ENCODE results near the gene CKAP2L. TPM values are rescaled to one million over a fixed set of nuclear protein-coding genes. Genes with fewer than 3 reads are reported as not detected.

CKAP2L gene
- total and polyA plus RNA-seq, 10 of the 15 experiments (the other 5 are each of a cell fraction or from before 2014, with no cell fraction given), result 10.5 to 37.4 (median 20.2) TPM

GRCh38 chr2:112714331-112714730 lies 50.1 kb downstream of the CKAP2L start:
- Histone ChIP-seq H3K9me3 (replicated peaks; ENCODE audit: control insufficient read depth, insufficient read depth, low read length) (no peaks in the 10 kb centered on the region), H3K9ac (ENCODE audit: control insufficient read depth, insufficient read depth, low read length) (no peak overlapping the region), H4K20me1 (ENCODE audit: control insufficient read depth, insufficient read depth) (no peaks in the 10 kb centered on the region), H3K27ac (ENCODE audit: control insufficient read depth, insufficient read depth) (no peak overlapping the region), H3K36me3 (ENCODE audit: control insufficient read depth in 2 of 2, insufficient read depth in 2 of 2, low read length in 1 of 2) (no peaks in the 10 kb centered on the region; a peak in 1 of 4 replicates), H3K4me2 (ENCODE audit: control insufficient read depth, insufficient read depth) (no peak overlapping the region), H3K4me1 (ENCODE audit: control insufficient read depth, insufficient read depth, low read length) (peaks cover 13% of the 10 kb centered on the region), H3K27me3 (replicated peaks in 1 of 2; ENCODE audit: control insufficient read depth in 2 of 2, insufficient read depth in 2 of 2, low read length in 1 of 2) (no peaks in the 10 kb centered on the region), H2AFZ (ENCODE audit: control insufficient read depth, low read depth, low read length) (no peak overlapping the region), H3K79me2 (ENCODE audit: control insufficient read depth, insufficient read depth, low read length) (no peaks in the 10 kb centered on the region), H3K4me3 (no peak overlapping the region)
- TF ChIP-seq ZNF622 (IDR thresholded peaks at IDR 0.05) (no peak), HSF1 (IDR thresholded peaks at IDR 0.05; ENCODE audit: low read depth, low read length) (no peak), EED (IDR thresholded peaks at IDR 0.05; ENCODE audit: low read depth) (no peak), RAD51 (IDR thresholded peaks at IDR 0.05) (no peak), HDGF (IDR thresholded peaks at IDR 0.05) (no peak), FOXK2 (IDR thresholded peaks at IDR 0.05) (no peak), EGR1 (IDR thresholded peaks at IDR 0.05; ENCODE audit: borderline replicate concordance in 1 of 2, low read depth in 2 of 2, low read length in 2 of 2) (no peak), ZZZ3 (IDR thresholded peaks at IDR 0.05; ENCODE audit: control insufficient read depth, insufficient read length, low read depth) (no peak), NR2C1 (IDR thresholded peaks at IDR 0.05) (no peak), ZBTB33 (IDR thresholded peaks at IDR 0.05) (no peak), EP300 (IDR thresholded peaks at IDR 0.05; ENCODE audit: borderline replicate concordance in 1 of 2, control insufficient read depth in 1 of 2, low read depth in 2 of 2, low read length in 2 of 2) (no peak), ATF2 (IDR thresholded peaks at IDR 0.05; ENCODE audit: low read length) (no peak), ZBTB11 (CRISPR knock-in tag; IDR thresholded peaks at IDR 0.05) (no peak), CREM (IDR thresholded peaks at IDR 0.05; ENCODE audit: low read depth) (no peak), TARDBP (IDR thresholded peaks at IDR 0.05; ENCODE audit: borderline replicate concordance) (no peak), CBFB (IDR thresholded peaks at IDR 0.05; ENCODE audit: low read depth) (no peak), WRNIP1 (IDR thresholded peaks at IDR 0.05; ENCODE audit: borderline replicate concordance, low read depth, low read length) (no peak), NRF1 (conservative IDR thresholded peaks at IDR 0.05; ENCODE audit: low read depth, low read length) (no peak)
- DNase-seq (ENCODE audit: low read depth, low spot score), result no peak
- ChIA-PET SMC1A (ENCODE audit: uncharacterized antibody, unreplicated experiment) (interaction anchor here (1.2 kb wide), 1 partner anchor 14 kb away, joined by 3 read pairs; no protein-coding TSS in a partner anchor), POLR2A (interaction anchor here (2.4 kb wide), 1 partner anchor 11 kb away, joined by 9 read pairs; no protein-coding TSS in a partner anchor), CTCF (interaction anchor here (2.0 to 2.9 kb wide), 2 partner anchors 10 to 86 kb away, joined by 6 to 17 read pairs; no protein-coding TSS in a partner anchor), RAD21 (ENCODE audit: unreplicated experiment) (interaction anchor here (3.4 kb wide), 1 partner anchor 11 kb away, joined by 20 read pairs; no protein-coding TSS in a partner anchor)
- BruUV-seq (replicated peaks), result no TSS peak
- no peak for ATAC-seq
- in situ Hi-C loops (cut with MboI), result no loop called here
- no peak for FAIRE-seq
- WGBS (ENCODE audit: insufficient coverage, insufficient replicate concordance, low lambda C conversion rate, missing lambda C conversion rate), result 66% methylated on average over 4 of the region's 4 CpGs
- intact Hi-C loops (cut with micrococcal nuclease; ENCODE audit: unreplicated experiment), result no loop called here
